GM12878 (cell line): Measurements from ENCODE around the gene KIRREL3. TPM values are rescaled to one million over a fixed set of nuclear protein-coding genes. Genes with fewer than 3 reads are reported as not detected.

ENCODE experiments used
- ATAC-seq: fragments of 200-7000 bp; cut with Tn5 transposase; 3 replicates; pipeline ENCODE4 v1.9.1; 2020; ENCODE audit warnings: mild to moderate bottlenecking, moderate library complexity
- BruUV-seq: library from RNA; stranded (reverse); fragments of 400-500 nt; replicated peaks from 2 replicates; lab custom pipeline; 2021; lab: Mats Ljungman, UMichigan
- CTCF ChIA-PET: fragments of 300-600 bp; sonication (Branson Sonifier 250); formaldehyde crosslinking; extraction: SDS; loops from one replicate; lab custom pipeline; 2021; ENCODE audit warnings: inconsistent platforms; lab: Yijun Ruan, JAX
- POLR2A ChIA-PET: fragments of 350-600 bp; formaldehyde crosslinking; extraction: SDS; loops from one replicate; lab custom pipeline; 2021; ENCODE audit warnings: inconsistent platforms; lab: Charles Lee
- RAD21 ChIA-PET: fragments of 300-600 bp; sonication (Branson Sonifier 250); formaldehyde crosslinking; loops from one replicate; lab custom pipeline; 2023; ENCODE audit warnings: antibody characterized with exemption; ENCODE audit not compliant: unreplicated experiment; lab: Charles Lee
- SMC1A ChIA-PET: fragments of 300-600 bp; sonication (Branson Sonifier 250); formaldehyde crosslinking; loops from one replicate; lab custom pipeline; 2023; ENCODE audit not compliant: unreplicated experiment, uncharacterized antibody; lab: Charles Lee
- DNase-seq: peaks from one replicate; pipeline ENCODE4 v3.0.0-alpha.2; 2011; ENCODE audit warnings: low read depth, low spot score
- FAIRE-seq: peaks from 3 replicates; lab custom pipeline; 2011; peaks lifted over from hg19 to GRCh38; lab: Jason Lieb, UNC
- H2AFZ ChIP-seq: 2 replicates; pipeline ENCODE4 v1.6.0; 2011; ENCODE audit warnings: low read depth, low read length, control low read depth; ENCODE audit not compliant: control insufficient read depth
- H3K27ac ChIP-seq: 2 replicates; pipeline ENCODE4 v1.5.1; 2011; ENCODE audit warnings: control low read depth; ENCODE audit not compliant: control insufficient read depth, insufficient read depth
- H3K27me3 ChIP-seq, 2 experiments: replicated peaks in 1 of 2; 2 replicates each; pipeline versions ENCODE4 v1.6.0 to v1.6.1; 2011; ENCODE audit warnings: low read length in 1 of 2; ENCODE audit not compliant: control insufficient read depth in 2 of 2, insufficient read depth in 2 of 2
- H3K36me3 ChIP-seq, 2 experiments: 2 replicates each; pipeline ENCODE4 v1.5.1; 2011; ENCODE audit warnings: low read length in 1 of 2; ENCODE audit not compliant: control insufficient read depth in 2 of 2, insufficient read depth in 2 of 2
- H3K4me1 ChIP-seq: 2 replicates; pipeline ENCODE4 v1.6.1; 2011; ENCODE audit warnings: mild to moderate bottlenecking, low read length, moderate library complexity, mixed read lengths; ENCODE audit not compliant: control insufficient read depth, insufficient read depth
- H3K4me2 ChIP-seq: 2 replicates; pipeline ENCODE4 v1.6.0; 2011; ENCODE audit warnings: control low read depth; ENCODE audit not compliant: control insufficient read depth, insufficient read depth
- H3K4me3 ChIP-seq: fragments of 200-600 bp; sonication (generic); 2 replicates; pipeline ENCODE4 v1.5.1; 2016
- H3K79me2 ChIP-seq: 2 replicates; pipeline ENCODE4 v1.6.0; 2011; ENCODE audit warnings: low read length; ENCODE audit not compliant: control insufficient read depth, insufficient read depth
- H3K9ac ChIP-seq: 2 replicates; pipeline ENCODE4 v1.8.0; 2011; ENCODE audit warnings: low read length, control low read depth, mixed read lengths; ENCODE audit not compliant: control insufficient read depth, insufficient read depth
- H3K9me3 ChIP-seq: replicated peaks from 3 replicates; pipeline ENCODE4 v1.5.1; 2011; ENCODE audit warnings: mild to moderate bottlenecking, low read length; ENCODE audit not compliant: control insufficient read depth, insufficient read depth
- H4K20me1 ChIP-seq: 2 replicates; pipeline ENCODE4 v1.6.0; 2011; ENCODE audit not compliant: control insufficient read depth, insufficient read depth
- NRF1 ChIP-seq: conservative IDR thresholded peaks from 2 replicates; pipeline ENCODE4 v1.6.1; 2011; ENCODE audit warnings: mild to moderate bottlenecking, low read depth, low read length, improper control_type of control experiment
- PKNOX1 ChIP-seq: fragments of 450-650 bp; IDR thresholded peaks from 2 replicates; pipeline ENCODE4 v1.6.1; 2016; ENCODE audit warnings: mild to moderate bottlenecking
- POLR2AphosphoS5 ChIP-seq: IDR thresholded peaks from 2 replicates; pipeline ENCODE4 v1.6.1; 2011; ENCODE audit warnings: mild to moderate bottlenecking, low read length, inconsistent platforms
- SIN3A ChIP-seq: IDR thresholded peaks from 2 replicates; pipeline ENCODE4 v1.6.1; 2012; ENCODE audit warnings: low read depth, low read length, improper control_type of control experiment
- SMARCA5 ChIP-seq: fragments of 450-650 bp; IDR thresholded peaks from 2 replicates; pipeline ENCODE4 v1.6.1; 2017; ENCODE audit warnings: mild to moderate bottlenecking
- SREBF1 ChIP-seq: IDR thresholded peaks from 2 replicates; pipeline ENCODE4 v1.6.1; 2012; ENCODE audit warnings: mild to moderate bottlenecking, low read length
- SREBF2 ChIP-seq: IDR thresholded peaks from 2 replicates; pipeline ENCODE4 v1.6.1; 2012; ENCODE audit warnings: mild to moderate bottlenecking, low read length
- TBL1XR1 ChIP-seq: IDR thresholded peaks from 2 replicates; pipeline ENCODE4 v1.6.1; 2012; ENCODE audit warnings: low read depth, low read length, improper control_type of control experiment
- WGBS: methylation state at CpG from one replicate; pipeline ENCODE4 v1.1.6; 2016; ENCODE audit warnings: low lambda C conversion rate; ENCODE audit not compliant: insufficient replicate concordance, insufficient coverage; ENCODE audit errors: missing lambda C conversion rate; 5-methylcytosine and 5-hydroxymethylcytosine counted together
- in situ Hi-C: fragments of 300-500 bp; cut with MboI; formaldehyde crosslinking; loops from 9 replicates; pipeline ENCODE4 v1.14.3; 2018; ENCODE audit warnings: mixed read lengths
- intact Hi-C: fragments of 100-400 bp; cut with micrococcal nuclease; formaldehyde crosslinking; loops from one replicate; pipeline ENCODE4 v1.14.2; 2022; ENCODE audit not compliant: unreplicated experiment
- polyA plus RNA-seq, 11 experiments: library from polyadenylated mRNA; depleted of rRNA in 4 of 11; unstranded in 6 of 11; stranded (reverse) in 5 of 11; fragments of >200 nt; fragmentation: Nextera tagmentation in 4 of 11; fragmentation: Illumina TruSeq in 1 of 11; extraction: Ambion mirVana in 4 of 11; extraction: Trizol in 1 of 11; gene quantifications; 1 replicate in 1 of 11; 2 replicates in 10 of 11; pipeline versions ENCODE4 v1.2.1 to v1.2.3, GENCODE V29; 2011 to 2016; ENCODE audit warnings: inconsistent platforms in 2 of 11, missing spikeins in 2 of 11, low read depth in 1 of 11
- total RNA-seq, 4 experiments: library from RNA; depleted of rRNA in 3 of 4; stranded (reverse); fragments of >200 nt in 3 of 4; fragmentation: Illumina TruSeq in 1 of 4; extraction: Trizol in 1 of 4; gene quantifications; 2 replicates each; pipeline versions ENCODE4 v1.2.1 to v1.2.3, GENCODE V29; 2013 to 2021

Gene KIRREL3
- total and polyA plus RNA-seq, 10 of the 15 experiments (the other 5 are each of a cell fraction or from before 2014, with no cell fraction given), result under 0.01 TPM; not detected in 9

GRCh38 chr11:126512741-126513715 lies 487.5 kb downstream of the KIRREL3 start:
- no peak for FAIRE-seq
- Histone ChIP-seq H3K79me2 (no peaks in the 10 kb centered on the region), H3K9me3 (no peaks in the 10 kb centered on the region), H4K20me1 (no peaks in the 10 kb centered on the region), H3K4me2 (no peak overlapping the region), H3K36me3 (no peaks in the 10 kb centered on the region), H3K9ac (no peak overlapping the region), H3K27ac (no peak overlapping the region), H2AFZ (no peak overlapping the region), H3K4me3 (no peak overlapping the region), H3K4me1 (no peaks in the 10 kb centered on the region), H3K27me3 (peaks cover 3 to 10% of the 10 kb centered on the region in 2 experiments)
- CTCF ChIA-PET, result interaction anchor here (1.1 to 1.8 kb wide), 2 partner anchors 14 to 32 kb away, joined by 3 to 5 read pairs; no protein-coding TSS in a partner anchor
- ATAC-seq, result no peak
- DNase-seq, result no peak
- RAD21 ChIA-PET, result no interaction called here
- POLR2A ChIA-PET, result no interaction called here
- intact Hi-C loops (no loop called here), in situ Hi-C loops (no loop called here)
- 18% methylated on average over 11 of the region's 11 CpGs for WGBS
- SMC1A ChIA-PET, result no interaction called here
- BruUV-seq, result no TSS peak
- no peak for TF ChIP-seq NRF1
- no peak for TF ChIP-seq POLR2AphosphoS5
- no peak for TF ChIP-seq SMARCA5
- TF ChIP-seq PKNOX1, result no peak
- TF ChIP-seq SIN3A, result no peak
- TF ChIP-seq SREBF1, result no peak
- no peak for TF ChIP-seq SREBF2
- TF ChIP-seq TBL1XR1, result no peak
- TF ChIP-seq, all 136 proteins: peak for 0
